GM19099 (cell line): ENCODE measurements around the gene PDE4B.

Experiments
- POLR2A ChIP-seq: IDR thresholded peaks from 3 replicates; pipeline ENCODE4 v1.6.1; 2011; ENCODE audit warnings: low read depth; ENCODE audit not compliant: insufficient read length; ENCODE audit errors: extremely low read depth

PDE4B gene

GRCh38 chr1:66413838-66414175, 621.1 kb downstream of the PDE4B start:
- no peak for TF ChIP-seq POLR2A

GRCh38 chr1:66415281-66415680, 622.6 kb downstream of the PDE4B start:
- TF ChIP-seq POLR2A: no peak

- TF ChIP-seq POLR2A: no peak
Measured at GRCh38 chr1:66415866-66416265, 623.2 kb downstream of the PDE4B start.

- TF ChIP-seq POLR2A: no peak
Measured at GRCh38 chr1:66416295-66416694, 623.6 kb downstream of the PDE4B start.

- no peak for TF ChIP-seq POLR2A
Measured at GRCh38 chr1:66418021-66418420, 625.3 kb downstream of the PDE4B start.

- no peak for TF ChIP-seq POLR2A
Measured at GRCh38 chr1:66422804-66423203, 630.1 kb downstream of the PDE4B start.
